Measurements from ENCODE around the gene GSTM2.
"Not testable (repeated sequence)": the region's sequence is repeated elsewhere in the genome, so short reads cannot be mapped to it uniquely, and the experiment has no call there.

The GSTM2 gene

DNA sequence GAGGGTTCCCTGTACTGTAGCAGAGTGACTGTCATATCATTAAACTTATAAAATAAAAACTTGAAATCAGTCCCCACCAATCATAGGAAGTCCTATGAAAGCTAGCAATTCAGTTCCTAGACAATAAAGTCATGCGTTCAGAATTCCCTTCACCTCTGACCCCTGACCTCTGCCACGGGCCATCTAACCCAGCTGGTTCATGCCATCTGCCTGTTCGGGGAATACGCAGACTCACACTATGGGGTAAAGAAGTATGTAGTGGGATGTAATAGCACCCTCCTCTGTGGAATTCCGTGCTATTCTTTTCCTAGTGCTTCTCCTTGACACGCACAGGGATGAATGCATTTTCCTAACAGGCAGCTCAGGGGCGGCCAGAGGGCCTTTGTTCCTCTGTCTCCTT, 9.9 kb upstream of the GSTM2 start:
- Histone ChIP-seq H3K4me3 (replicated peaks; ENCODE audit: low read depth, low read length) (no peak overlapping the region), H3K27me3 (replicated peaks; ENCODE audit: control insufficient read depth, insufficient read depth, low read length) (no peaks in the 10 kb centered on the region), H3K36me3 (ENCODE audit: control insufficient read depth, insufficient read depth, low read length) (no peaks in the 10 kb centered on the region; the same call in none of the 2 replicates)
- DNase-seq (ENCODE audit: extremely low read depth, insufficient read length) = no peak
- no peak for TF ChIP-seq CTCF (IDR thresholded peaks at IDR 0.05; ENCODE audit: insufficient read depth, low read length, poor library complexity, severe bottlenecking)

DNA sequence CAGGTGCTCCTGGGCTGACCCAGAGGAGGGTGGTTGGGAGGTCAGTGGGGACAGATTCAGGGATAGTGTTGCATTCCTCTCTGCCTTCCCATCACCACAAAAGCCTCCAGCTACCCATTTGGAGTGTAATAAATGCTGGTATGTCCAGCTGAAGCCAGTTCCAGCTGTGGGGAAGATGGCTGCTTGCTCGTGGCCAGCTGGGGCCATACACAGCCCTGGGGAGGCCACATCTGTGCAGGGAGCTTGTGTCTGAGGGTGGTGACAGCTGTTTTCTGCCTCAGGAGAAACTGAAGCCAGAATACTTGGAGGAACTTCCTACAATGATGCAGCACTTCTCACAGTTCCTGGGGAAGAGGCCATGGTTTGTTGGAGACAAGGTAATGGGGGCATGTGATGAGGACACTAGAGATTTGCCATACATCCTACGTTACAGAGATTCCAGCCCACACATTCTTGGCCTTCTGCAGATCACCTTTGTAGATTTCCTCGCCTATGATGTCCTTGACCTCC, 9.3 kb upstream of the GSTM2 start:
- Histone ChIP-seq H3K4me3 (replicated peaks; ENCODE audit: low read depth, low read length) (no peak overlapping the region), H3K36me3 (ENCODE audit: control insufficient read depth, insufficient read depth, low read length) (no peaks in the 10 kb centered on the region; the same call in none of the 2 replicates), H3K27me3 (replicated peaks; ENCODE audit: control insufficient read depth, insufficient read depth, low read length) (no peaks in the 10 kb centered on the region)
- no peak for DNase-seq (ENCODE audit: extremely low read depth, insufficient read length)
- TF ChIP-seq CTCF (IDR thresholded peaks at IDR 0.05; ENCODE audit: insufficient read depth, low read length, poor library complexity, severe bottlenecking) = no peak

GRCh38 chr1:109659145-109659544, 8.7 kb upstream of the GSTM2 start:
- no peak for TF ChIP-seq CTCF (IDR thresholded peaks at IDR 0.05; ENCODE audit: insufficient read depth, low read length, poor library complexity, severe bottlenecking)
- Histone ChIP-seq H3K36me3 (ENCODE audit: control insufficient read depth, insufficient read depth, low read length) (no peaks in the 10 kb centered on the region; the same call in none of the 2 replicates), H3K27me3 (replicated peaks; ENCODE audit: control insufficient read depth, insufficient read depth, low read length) (no peaks in the 10 kb centered on the region), H3K4me3 (replicated peaks; ENCODE audit: low read depth, low read length) (no peak overlapping the region)
- DNase-seq (ENCODE audit: extremely low read depth, insufficient read length) = no peak

GRCh38 chr1:109659997-109660690, 7.7 kb upstream of the GSTM2 start:
- DNase-seq (ENCODE audit: extremely low read depth, insufficient read length) = no peak
- Histone ChIP-seq H3K27me3 (replicated peaks; ENCODE audit: control insufficient read depth, insufficient read depth, low read length) (no peaks in the 10 kb centered on the region), H3K36me3 (ENCODE audit: control insufficient read depth, insufficient read depth, low read length) (no peaks in the 10 kb centered on the region; the same call in none of the 2 replicates), H3K4me3 (replicated peaks; ENCODE audit: low read depth, low read length) (no peak overlapping the region)
- no peak for TF ChIP-seq CTCF (IDR thresholded peaks at IDR 0.05; ENCODE audit: insufficient read depth, low read length, poor library complexity, severe bottlenecking)

GRCh38 chr1:109660691-109661026, 7.2 kb upstream of the GSTM2 start:
- H3K27me3 ChIP-seq (replicated peaks; ENCODE audit: control insufficient read depth, insufficient read depth, low read length); H3K4me3 ChIP-seq (replicated peaks; ENCODE audit: low read depth, low read length); DNase-seq (ENCODE audit: extremely low read depth, insufficient read length); H3K36me3 ChIP-seq (ENCODE audit: control insufficient read depth, insufficient read depth, low read length): not testable (repeated sequence)

DNA sequence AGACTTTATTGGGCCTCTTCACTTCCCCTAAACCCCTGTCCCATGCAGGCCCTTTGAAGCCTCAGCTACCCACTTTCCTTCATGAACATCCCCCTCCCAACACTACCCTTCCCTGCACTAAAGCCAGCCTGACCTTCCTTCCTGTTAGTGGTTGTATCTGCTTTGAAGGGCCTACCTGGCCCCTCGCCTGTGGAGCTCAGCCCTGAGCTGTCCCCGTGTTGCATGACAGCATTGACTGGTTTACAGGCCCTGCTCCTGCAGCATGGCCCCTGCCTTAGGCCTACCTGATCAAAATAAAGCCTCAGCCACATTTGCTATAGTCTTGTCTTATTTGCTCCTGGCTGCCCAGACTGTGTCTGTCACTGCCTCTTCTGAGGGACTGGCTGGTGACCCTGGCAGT, 6.5 kb upstream of the GSTM2 start:
- DNase-seq (ENCODE audit: extremely low read depth, insufficient read length) = no peak
- Histone ChIP-seq H3K4me3 (replicated peaks; ENCODE audit: low read depth, low read length) (no peak overlapping the region), H3K27me3 (replicated peaks; ENCODE audit: control insufficient read depth, insufficient read depth, low read length) (no peaks in the 10 kb centered on the region), H3K36me3 (ENCODE audit: control insufficient read depth, insufficient read depth, low read length) (no peaks in the 10 kb centered on the region; the same call in none of the 2 replicates)
- TF ChIP-seq CTCF (IDR thresholded peaks at IDR 0.05; ENCODE audit: insufficient read depth, low read length, poor library complexity, severe bottlenecking) = no peak
